GM06990 (cell line): Measurements from ENCODE around the gene CNBD2.

Experiments used
- DNase-seq: peaks from one replicate; pipeline ENCODE4 v3.0.0-alpha.2; 2011; ENCODE audit not compliant: insufficient read length; ENCODE audit errors: extremely low read depth
- H3K27me3 ChIP-seq: replicated peaks from 2 replicates; pipeline ENCODE4 v1.6.0; 2011; ENCODE audit warnings: low read length; ENCODE audit not compliant: control insufficient read depth, insufficient read depth
- H3K36me3 ChIP-seq: 2 replicates; pipeline ENCODE4 v1.5.1; 2011; ENCODE audit warnings: low read length; ENCODE audit not compliant: control insufficient read depth, insufficient read depth
- H3K4me3 ChIP-seq: replicated peaks from 2 replicates; pipeline ENCODE4 v1.5.1; 2011; ENCODE audit warnings: low read depth, mild to moderate bottlenecking, control low read depth, low read length
- TF ChIP-seq, protein P1 (sequence below): IDR thresholded peaks from 2 replicates; pipeline ENCODE4 v1.5.1; 2011; ENCODE audit warnings: low read length, control low read depth, mild to moderate bottlenecking, inconsistent platforms; ENCODE audit not compliant: insufficient read depth, poor library complexity, severe bottlenecking

Gene CNBD2

GRCh38 chr20:36004045-36004444 is 35.7 kb downstream of the CNBD2 start:
- no peak for DNase-seq
- TF ChIP-seq, protein P1, sequence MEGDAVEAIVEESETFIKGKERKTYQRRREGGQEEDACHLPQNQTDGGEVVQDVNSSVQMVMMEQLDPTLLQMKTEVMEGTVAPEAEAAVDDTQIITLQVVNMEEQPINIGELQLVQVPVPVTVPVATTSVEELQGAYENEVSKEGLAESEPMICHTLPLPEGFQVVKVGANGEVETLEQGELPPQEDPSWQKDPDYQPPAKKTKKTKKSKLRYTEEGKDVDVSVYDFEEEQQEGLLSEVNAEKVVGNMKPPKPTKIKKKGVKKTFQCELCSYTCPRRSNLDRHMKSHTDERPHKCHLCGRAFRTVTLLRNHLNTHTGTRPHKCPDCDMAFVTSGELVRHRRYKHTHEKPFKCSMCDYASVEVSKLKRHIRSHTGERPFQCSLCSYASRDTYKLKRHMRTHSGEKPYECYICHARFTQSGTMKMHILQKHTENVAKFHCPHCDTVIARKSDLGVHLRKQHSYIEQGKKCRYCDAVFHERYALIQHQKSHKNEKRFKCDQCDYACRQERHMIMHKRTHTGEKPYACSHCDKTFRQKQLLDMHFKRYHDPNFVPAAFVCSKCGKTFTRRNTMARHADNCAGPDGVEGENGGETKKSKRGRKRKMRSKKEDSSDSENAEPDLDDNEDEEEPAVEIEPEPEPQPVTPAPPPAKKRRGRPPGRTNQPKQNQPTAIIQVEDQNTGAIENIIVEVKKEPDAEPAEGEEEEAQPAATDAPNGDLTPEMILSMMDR: no peak
- Histone ChIP-seq H3K27me3 (no peaks in the 10 kb centered on the region), H3K4me3 (no peak overlapping the region), H3K36me3 (no peaks in the 10 kb centered on the region)

- Histone ChIP-seq H3K27me3 (no peaks in the 10 kb centered on the region), H3K36me3 (no peaks in the 10 kb centered on the region), H3K4me3 (no peak overlapping the region)
- DNase-seq: no peak
- TF ChIP-seq, protein P1: no peak
Measured at GRCh38 chr20:36008461-36009035, 40.2 kb downstream of the CNBD2 start.

DNA sequence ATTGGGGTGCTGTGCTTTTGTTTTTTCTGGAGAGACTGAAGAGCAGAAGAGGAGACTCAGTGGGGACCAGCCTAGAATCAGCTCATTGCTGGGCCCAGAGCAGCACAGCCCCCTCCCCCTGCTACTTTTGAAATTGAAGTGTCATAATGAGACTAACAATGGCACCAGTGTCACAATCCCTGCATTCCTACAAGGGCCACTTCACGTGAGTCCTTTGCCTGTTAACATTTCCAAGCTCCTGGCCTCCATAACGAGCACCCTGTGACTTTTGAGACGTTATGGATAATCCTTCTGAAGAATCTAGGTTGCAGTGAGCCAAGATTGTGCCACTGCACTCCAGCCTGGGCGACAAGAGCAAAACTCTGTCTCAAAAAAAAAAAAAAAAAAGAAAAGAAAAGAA is 41.7 kb downstream of the CNBD2 start:
- TF ChIP-seq, protein P1: no peak
- DNase-seq: no peak
- H3K36me3 ChIP-seq: no peaks in the 10 kb centered on the region

DNA sequence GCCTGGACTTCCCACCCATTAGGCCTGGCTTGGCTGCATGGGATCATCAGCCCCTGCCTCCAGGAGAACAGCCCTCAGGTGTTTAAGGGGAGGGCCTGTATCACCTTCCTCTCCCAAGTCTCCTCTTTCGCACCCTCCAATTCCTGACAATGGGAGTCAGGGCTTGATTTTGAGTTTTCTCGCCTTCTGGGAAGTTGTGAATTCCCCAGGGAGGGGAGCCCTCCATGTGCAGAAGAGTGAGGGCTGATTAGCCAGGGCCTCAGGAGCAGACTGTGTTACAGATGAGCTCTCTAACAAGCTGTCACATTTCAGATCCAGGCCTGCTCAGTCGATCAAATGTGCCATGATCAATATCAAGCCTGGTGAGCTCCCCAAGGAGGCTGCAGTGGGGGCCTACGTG is 42.4 kb downstream of the CNBD2 start:
- Histone ChIP-seq H3K36me3 (no peaks in the 10 kb centered on the region), H3K4me3 (no peak overlapping the region), H3K27me3 (no peaks in the 10 kb centered on the region)
- TF ChIP-seq, protein P1: no peak
- DNase-seq: no peak

More for the DNA sequence above, 41.7 kb downstream of the CNBD2 start:
- Histone ChIP-seq H3K27me3 (no peaks in the 10 kb centered on the region), H3K4me3 (no peak overlapping the region)

DNA sequence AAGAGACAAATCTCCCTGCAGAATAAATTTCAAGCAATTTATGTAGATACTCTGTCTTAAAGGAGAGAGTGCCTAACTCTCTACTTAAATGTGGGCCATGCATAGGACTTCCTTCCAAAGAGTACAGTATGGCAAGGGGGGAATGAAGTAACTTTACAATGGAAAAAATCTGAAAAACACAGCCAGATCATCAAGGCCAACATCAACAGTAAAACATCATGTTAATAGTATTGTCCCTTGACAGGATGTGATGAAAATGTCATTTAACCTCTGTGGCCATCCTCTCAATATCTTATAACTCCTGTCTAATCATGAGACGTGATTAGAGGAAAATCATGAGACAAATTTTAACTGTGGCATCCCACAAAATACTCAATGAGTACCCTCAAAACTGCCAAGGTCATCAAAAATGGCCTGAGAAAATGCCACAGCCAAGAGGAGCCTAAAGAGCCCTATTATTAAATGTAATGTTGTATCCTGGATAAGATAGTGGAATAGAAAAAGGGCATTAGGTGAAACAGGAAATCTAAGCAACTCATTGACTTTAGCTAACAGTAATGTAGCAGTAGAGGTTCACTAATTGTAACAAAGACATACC is 47.5 kb downstream of the CNBD2 start:
- TF ChIP-seq, protein P1: no peak

More for the DNA sequence above, 47.5 kb downstream of the CNBD2 start:
- DNase-seq: no peak
- H3K27me3 ChIP-seq: no peaks in the 10 kb centered on the region; the same call in 1 of the 2 replicates
- H3K4me3 ChIP-seq: no peak overlapping the region
- H3K36me3 ChIP-seq: no peaks in the 10 kb centered on the region
